ENCODE results near the gene SYF2.
A peak's percentile ranks its signal among the peaks of the same experiment; 100 is the strongest.
"Not testable (repeated sequence)": the region's sequence is repeated elsewhere in the genome, so short reads cannot be mapped to it uniquely, and the experiment has no call there.

The SYF2 gene

DNA sequence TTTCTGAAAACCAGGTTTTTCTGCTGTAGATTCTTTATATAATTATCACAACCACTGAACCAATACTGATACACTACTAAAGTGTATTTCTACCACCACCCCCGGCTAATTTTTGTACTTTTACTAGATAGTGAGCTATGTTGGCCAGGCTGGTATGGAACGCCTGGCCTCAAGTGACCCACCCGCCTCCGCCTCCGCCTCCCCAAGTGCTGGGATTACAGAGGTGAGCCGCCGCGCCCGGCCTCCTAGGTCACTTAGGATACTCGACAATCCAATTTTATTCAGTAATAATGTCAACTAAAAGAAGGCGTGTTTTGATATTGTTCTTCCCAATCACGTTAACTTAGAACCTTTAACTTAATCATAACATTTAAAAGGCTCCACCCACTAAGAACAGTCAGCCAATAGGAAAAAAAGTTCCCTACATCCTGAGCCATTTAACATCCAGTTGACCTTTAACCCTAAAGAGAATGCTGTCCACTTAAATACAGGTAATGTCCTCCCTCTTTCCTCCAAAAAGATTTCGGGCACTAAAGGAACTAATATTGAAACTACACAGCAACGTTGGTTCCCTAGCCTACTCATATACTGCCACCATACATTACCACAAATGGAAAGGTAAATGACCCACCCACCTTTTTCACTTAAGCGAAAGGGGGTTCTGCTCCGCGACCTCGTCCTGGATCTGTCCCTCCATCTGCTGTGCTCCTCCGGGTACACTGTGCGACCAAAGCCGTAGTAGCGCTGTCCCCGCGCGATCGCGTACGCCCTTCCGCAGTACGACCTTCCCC, 13.7 kb upstream of the SYF2 start:
- peak; percentile 32 for DNase-seq (ENCODE audit: low spot score)

DNA sequence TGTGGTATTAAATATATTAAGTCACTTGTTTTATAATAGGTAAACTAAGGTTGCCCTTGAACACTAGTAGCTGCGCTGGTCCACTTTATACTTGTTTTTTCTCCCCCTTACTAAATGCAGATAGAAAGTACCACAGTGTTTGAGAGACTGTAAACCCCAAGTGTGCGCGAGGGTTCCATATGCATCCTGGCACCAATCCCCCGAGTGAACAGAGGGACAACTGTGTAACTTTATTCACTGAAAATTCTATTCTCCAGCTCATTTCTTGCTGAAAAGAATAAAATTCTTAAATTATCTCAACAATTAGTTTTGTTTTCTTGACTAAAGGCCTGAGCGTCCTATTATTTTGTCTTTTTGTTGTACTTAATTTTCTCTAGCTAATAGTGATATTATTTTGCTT, 13.1 kb upstream of the SYF2 start:
- no peak for DNase-seq (ENCODE audit: low spot score)

DNA sequence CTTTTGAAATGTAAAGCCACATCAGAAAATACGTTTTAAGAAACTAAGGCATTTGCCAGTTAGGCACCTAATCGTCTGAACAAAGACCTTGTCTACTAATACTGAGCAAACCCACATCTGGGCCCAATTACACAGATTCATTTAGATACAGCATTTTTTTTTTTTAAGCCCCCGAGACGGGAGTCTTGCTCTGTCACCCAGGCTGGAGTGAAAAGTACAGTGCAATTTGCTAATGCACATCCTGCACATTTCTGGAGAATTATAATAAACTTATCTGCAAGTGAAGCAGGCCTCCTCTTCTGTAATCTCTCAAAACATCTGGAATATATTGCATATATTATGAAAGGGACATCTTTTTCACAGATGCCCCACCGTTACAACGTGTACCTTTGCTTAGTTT, 11.6 kb upstream of the SYF2 start:
- DNase-seq (ENCODE audit: low spot score), result no peak

DNA sequence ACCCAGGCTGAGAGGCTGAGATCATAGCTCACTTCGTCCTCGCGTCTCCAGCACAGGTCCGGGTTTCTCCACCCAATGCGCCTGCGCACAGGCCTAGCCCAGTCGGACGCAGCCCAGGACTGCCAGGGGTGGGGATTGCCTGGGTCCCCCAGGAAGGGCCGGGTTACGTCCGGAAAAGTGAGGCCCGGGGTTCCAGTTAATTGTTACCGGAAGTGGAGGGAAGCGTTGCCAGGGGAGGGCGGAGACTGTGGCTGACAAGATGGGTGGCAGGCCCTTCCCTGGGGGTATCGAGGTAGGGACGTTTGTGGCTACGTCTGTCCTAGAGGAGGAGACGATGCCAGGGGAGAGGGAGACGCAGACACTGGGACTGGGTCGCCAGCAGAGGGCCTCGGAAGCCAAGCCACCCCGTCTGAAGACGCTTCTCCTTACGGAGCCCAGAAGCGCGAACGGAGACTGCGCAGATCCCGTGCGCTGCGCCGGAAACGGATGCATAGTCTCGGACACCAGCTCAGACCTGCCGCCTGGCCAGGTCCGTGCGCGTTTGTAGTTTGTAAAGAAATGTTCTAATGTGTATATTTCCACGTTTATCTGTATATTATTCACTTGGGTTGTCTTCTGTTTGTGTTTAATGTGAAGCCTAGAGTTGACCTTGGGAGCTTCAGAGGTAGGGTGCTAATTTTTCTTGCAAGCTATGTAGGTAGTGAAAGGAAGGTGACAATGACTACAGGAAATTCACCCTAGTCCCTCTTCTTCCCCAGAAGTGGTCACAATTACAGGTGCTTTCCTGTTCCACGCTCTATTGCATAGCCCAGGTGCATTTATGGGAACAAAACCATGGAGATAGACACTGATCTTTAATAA, 7.6 kb upstream of the SYF2 start:
- peak; percentile 96 for DNase-seq (ENCODE audit: low spot score)

DNA sequence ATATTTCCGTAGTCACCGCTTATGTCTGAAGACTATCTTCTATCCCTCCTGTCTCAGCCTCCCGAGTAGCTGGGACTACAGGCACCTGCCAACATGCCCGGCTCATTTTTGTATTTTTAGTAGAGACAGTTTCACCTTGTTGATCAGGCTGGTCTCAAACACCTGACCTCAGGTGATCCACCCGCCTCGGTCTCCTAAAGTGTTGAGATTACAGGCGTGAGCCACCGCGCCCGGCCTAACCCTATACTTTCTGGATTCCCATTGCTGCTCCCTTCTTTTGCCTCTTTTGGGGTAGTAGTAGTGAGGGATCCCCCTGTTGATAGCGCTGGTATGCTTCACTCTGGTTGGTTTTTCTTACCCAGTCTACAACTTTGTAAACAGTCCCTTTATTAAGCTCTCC, 5.7 kb upstream of the SYF2 start:
- DNase-seq (ENCODE audit: low spot score), result no peak

DNA sequence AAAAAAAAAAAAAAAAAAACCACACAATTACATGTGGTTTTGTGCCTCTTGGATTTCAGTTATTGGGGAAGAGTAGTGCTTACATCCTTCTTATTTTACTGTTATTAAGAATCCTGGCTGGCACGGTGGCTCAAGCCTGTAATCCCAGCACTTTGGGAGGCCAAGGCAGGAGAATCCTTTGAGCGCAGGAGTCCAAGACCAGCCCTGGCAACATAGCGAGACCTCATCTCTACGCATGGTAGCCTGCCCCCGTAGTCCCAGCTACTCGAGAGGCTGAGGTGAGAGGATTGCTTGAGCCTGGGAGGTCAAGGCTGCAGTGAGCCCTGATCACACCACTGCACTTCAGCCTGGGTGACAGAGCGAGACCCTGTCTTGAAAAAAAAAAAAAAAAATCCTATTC, 4.0 kb upstream of the SYF2 start:
- not testable (repeated sequence) for DNase-seq (ENCODE audit: low spot score)

DNA sequence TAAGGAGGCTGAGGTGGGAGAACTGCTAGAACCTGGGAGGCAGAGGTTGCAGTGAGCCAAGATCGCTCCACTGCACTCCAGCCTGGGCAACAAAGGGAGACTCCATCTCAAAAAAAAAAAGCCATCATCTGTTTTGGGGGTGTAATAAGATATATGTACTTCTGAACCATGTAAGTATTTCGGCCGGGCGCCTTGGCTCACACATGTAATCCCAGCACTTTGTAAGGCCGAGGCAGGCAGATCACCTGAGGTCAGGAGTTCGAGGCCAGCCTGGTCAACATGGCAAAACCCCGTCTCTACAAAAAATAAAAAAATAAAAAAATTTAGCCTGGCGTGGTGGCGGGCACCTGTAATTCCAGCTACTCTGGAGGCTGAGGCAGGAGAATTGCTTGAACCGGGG, 3.1 kb upstream of the SYF2 start:
- not testable (repeated sequence) for DNase-seq (ENCODE audit: low spot score)

DNA sequence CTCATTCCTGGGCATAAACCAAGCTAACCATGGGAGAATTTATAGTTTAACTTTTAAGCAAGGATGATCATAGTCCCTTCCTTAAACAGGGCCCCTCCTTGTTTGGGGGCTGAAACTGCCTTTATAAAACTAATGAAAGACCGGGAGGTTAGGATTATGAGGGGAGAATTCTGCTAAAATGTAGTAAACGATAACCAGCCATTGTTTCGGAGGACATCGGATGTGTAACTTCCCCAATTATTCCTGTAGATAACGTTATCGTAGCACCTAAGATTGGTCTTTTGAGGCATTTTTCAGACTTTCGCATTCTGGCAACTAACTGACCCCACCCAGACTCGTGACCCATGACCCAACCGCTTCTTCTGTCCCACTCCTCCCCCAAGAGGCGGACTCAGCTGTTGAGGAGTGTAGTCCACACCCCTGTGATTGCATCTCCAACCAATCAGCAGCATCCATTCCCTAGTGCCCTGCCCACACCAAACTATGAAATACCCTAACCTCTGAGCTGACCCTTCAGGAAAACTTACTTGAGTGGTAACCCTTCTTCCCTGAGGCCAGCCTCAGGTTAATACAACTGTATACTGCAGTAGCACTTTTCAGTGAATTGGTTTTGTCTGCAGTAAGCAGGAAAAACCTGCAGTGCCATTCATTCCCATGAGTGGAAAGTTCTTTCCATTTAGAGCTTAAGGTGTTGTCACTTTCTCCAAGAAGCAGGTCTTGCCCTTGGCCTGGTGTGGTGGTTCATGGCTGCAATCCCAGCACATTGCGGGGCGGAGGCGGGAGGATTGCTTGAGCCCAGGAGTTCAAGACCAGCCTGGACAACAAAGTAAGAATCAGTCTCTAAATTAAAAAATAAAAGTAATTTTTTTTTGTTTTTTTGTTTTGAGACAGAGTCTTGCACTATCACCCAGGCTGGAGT, 823 bp upstream of the SYF2 start:
- peak; percentile 87 for DNase-seq (ENCODE audit: low spot score)

DNA sequence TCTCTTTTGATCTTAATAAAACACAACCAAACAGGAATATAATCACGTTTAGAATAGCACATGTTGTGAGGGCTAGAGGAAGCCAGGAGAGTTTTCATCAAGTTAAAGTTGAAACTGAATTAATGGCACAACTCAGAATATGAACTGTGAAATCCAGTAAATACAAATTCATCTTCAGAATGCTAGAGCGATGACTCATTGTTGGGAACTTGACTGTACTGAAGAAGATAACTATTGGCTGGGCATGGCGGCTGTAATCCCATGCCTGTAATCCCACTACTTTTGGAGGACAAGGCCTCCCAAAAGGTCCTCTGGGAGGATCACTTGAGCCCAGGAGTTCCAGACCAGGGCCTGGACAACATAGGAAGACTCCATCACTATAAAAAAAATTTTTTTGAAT, 8.8 kb downstream of the SYF2 start:
- DNase-seq (ENCODE audit: low spot score), result no peak

DNA sequence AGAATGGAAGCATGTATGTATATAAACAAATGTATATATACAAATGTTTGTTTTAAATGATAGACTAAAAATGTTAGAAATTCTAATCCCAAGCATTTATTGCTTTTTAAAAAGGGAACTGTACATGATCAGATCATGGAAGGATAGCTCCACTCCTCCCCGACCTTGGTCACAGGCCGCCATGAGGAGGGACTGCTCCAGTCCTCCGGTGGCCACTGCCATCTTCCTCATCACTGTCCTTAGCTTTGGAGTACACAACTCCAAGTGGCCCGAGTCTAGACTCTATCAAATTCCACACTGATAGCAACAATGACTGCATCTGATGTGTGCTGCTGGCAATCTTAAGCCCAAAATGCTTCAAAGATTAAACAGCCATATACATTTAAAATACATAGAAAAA, 9.7 kb downstream of the SYF2 start:
- DNase-seq (ENCODE audit: low spot score), result no peak

DNA sequence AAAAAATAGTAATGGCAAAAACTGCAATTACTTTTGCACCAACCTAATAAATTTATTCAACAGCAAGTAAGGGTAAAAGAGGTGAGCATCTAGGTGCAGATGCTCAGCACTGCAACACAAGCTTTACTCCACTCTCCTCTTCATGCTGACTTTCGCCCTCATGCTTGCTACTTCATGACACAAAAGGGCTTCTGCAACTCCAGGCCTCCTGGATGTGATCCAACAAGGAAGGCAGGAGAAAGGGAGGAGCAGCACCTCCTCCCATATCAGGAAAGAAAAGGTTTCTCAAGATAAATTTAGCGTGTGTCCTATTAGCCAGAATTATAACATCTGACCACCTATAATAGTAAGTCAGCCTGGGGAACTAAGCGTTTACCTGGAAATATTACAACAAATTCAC, 11.6 kb downstream of the SYF2 start:
- DNase-seq (ENCODE audit: low spot score), result no peak

DNA sequence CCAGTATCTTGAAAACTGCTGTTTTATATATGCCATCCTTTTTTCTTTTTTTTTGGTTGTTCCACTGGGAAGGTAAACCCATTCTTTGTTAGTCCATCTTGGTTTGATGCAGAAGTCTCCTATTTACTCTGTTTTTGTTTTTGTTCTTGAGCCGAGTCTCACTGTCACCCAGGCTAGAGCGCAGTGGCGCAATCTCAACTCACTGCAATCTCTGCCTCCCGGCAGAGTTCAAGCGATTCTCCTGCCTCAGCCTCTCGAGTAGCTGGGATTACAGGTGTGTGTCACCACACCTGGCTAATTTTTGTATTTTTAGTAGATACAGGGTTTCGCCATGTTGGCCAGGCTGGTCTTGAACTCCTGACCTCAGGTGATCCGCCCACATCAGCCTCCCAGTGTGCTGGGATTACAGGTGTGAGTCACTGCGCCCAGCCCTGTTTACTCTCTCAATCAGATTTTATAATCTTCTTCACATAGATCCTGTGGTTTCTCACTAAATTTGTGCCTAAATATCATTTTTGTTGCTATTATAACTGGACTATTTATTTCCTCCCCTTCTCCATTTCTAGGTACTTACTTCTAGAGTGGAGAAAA, 12.5 kb downstream of the SYF2 start:
- DNase-seq (ENCODE audit: low spot score), result no peak

DNA sequence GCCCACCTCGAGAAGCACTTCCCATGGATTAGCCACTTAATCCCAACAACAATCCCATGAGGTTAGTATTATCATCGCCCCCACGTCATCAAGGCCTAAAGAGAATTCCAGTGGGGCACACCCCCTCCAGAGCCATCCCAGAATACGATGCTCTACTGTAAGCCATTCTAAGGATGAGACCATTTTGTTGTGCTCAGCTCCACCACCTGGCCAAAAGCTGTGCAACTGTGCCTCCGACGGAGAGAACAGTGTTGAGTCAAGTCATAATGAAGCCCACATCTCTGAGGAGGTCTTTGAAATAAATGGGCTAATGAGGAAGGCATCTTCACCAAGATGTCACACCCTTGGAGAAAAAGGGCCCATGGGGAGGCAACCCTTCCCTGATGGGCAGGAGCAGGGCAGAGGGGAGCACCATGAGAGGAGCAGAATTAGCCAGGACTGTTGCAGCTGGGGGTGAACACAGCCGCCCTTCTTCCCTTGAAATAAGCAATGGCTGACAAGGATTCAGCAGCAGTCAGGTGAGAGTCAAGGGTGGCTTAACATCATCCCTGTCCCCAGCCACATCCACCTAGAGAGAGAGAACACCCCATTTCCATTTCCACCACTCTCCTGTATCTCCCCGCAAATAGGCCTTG, 14.6 kb downstream of the SYF2 start:
- no peak for DNase-seq (ENCODE audit: low spot score)

DNA sequence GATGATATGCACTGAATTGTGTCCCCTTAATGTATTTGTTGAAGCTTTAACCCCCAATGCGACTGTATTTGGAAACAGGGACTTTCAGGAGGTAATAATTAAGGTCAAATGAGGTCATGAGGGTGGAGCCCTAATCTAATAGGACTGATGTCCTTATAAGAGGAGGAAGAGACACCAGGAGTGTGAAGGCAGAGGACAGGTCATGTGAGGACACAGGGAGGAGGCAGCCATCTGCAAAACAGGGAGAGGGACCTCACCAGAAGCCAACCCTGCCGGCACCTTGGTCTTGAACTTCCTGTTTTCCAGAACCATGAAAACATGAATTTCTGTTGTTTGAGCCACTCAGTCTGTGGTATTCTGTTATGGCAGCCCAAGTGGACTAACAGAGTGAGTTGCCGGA, 15.3 kb downstream of the SYF2 start:
- DNase-seq (ENCODE audit: low spot score), result no peak

DNA sequence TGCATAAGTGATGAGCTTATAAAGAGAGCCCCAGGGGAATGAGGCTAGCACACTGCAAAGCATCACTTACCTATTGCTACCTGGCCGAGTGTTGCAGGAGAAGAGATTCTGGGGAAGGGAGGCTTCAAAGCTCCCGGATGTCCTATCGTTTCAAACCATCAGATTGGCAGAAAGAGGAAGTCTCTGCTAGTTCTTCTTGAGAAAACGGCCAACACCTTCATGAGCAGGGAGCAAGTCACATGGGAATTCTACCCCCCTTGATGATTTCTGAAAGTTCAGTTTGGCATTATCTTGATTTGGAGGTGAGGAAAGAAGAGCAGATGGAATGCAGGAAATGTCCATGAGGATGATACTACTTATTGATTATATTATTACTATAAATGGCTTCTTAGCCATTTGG, 16.2 kb downstream of the SYF2 start:
- no peak for DNase-seq (ENCODE audit: low spot score)

DNA sequence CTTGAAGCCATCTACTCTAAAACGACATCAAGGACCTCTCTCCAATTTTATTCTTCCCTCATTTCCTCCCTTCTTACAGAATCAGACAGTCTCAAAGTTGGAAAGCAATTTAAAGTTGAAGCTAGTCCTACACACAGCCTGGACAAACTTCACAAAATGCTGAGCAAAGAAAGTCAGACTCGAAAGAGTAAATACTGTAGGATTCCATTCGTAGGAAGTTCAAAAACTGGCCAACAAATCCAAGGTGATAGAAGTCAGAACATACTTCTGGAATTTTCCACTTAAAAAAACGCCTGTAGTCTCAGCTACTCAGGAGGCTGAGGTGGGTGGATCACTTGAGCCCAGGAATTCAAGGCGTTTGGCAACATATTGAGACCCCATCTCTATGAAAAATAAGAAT, 19.6 kb downstream of the SYF2 start:
- DNase-seq (ENCODE audit: low spot score), result no peak

DNA sequence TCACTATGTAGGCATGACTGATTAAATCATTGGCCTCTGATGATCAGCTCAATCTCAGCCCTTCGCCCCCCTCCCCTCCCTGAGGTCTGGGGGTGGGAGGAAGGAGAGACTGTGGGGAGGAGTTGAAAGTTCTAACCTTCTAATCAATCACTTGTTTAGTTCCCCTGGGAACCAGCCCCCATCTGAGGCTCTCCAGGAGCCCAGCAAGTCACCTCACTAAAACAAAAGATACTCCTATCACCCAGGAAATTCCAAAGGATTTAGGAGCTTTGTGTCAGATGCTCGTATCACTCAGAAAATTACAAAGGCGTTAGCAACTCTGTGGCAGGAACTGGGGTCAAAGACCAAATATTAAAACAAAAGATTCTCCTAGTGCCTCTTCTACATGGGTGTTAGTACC, 21.6 kb downstream of the SYF2 start:
- DNase-seq (ENCODE audit: low spot score), result no peak

DNA sequence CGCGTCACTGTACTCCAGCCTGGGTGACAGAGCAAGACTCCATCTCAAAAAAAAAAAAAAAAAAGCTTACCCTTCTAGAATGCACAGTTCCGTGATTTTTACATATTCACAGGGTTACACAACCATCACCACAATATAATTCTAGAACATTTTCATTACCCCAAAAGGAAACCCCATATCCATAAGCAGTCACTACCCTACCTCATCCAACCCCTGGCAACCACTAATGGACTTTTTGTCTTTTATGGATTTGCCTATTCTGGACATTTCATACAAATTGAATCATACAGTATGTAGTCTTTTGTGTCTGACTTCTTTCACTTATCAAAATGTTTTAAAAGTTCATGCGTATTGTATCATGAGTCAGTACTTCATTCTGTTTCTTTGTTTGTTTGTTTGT, 22.8 kb downstream of the SYF2 start:
- no peak for DNase-seq (ENCODE audit: low spot score)

DNA sequence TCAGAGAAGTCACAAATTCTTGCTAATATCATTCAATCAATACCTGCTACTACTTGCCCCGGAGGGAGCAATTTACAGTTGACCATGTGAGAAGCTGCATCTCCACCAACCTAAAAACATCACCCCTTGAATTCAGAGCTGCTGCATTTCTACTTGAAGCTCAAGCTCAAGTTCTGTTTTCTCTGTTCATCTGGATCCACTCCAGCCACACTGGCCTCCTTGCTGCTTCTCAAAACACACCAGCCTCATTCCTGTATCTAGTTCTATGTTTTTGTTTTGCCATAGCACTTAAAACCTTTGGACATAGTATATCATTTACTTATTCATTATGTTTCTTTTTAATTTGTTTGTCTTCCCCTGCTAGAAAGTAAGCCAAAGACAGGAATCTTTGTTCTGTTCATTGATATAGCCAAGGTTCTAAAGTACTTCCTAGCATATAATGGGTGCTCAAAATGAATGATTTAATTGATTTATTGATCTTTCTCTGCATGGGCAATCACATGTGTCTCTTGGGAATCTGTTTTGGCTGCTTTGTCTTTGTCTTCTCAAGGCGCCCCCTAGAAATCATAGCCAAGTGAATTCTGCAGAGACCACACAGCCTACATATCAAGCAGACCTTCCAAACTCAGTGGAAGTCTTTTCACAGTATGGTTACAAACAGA, 23.6 kb downstream of the SYF2 start:
- no peak for DNase-seq (ENCODE audit: low spot score)

DNA sequence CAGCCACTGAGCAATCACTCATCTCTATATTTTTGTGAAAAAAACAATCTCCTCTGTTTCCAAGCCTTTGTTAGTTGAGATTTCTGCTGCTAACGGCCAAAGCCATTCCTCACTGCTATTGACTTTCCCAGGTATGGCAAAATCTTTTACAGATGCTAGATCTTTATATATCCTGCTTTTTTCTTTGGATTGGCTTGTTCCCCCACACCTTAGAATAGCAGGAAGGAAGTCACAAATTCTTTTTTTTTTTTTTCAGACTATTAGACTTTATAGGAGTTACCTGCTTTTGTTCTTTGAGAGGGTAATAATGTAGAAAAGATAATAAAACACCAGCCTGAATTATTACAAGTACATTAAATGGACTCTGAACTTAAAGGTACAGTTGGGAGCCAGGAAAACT, 24.2 kb downstream of the SYF2 start:
- no peak for DNase-seq (ENCODE audit: low spot score)

DNA sequence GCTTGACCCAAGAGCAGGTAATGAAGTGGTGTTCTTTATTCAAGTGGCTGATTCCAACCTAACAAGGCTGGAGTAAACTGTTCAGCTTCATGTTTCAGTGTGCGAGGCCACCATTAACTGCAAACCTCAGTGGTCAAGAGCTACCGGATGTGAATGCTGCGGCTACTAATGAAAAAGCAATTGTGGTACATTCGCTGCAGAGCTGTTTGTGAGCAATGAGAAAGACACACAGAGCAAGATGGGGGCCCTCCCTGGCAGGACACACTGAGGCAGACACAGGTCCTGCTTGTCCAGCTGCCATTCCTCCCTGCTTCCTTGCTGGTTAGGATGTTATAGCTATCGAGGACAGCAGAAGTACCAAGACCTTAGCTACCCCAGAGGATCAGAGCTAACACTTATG, 26.1 kb downstream of the SYF2 start:
- no peak for DNase-seq (ENCODE audit: low spot score)

Data from activated CD4-positive, alpha-beta T cell treated with anti-CD3 and anti-CD28 coated beads, Interleukin-2, Interleukin-4, amounts not matched to agents 100 ng/mL and 50 ng/mL, durations not matched to agents 16 hours and 8 hours (primary cell).